GM18868 (cell line): ENCODE data around the gene TFF1.

Experiments
- ATAC-seq: cut with Tn5 transposase; IDR thresholded peaks from one replicate; pipeline ENCODE4 v1.9.1; 2021; ENCODE audit warnings: mild to moderate bottlenecking, moderate library complexity; ENCODE audit not compliant: unreplicated experiment

Gene TFF1

DNA sequence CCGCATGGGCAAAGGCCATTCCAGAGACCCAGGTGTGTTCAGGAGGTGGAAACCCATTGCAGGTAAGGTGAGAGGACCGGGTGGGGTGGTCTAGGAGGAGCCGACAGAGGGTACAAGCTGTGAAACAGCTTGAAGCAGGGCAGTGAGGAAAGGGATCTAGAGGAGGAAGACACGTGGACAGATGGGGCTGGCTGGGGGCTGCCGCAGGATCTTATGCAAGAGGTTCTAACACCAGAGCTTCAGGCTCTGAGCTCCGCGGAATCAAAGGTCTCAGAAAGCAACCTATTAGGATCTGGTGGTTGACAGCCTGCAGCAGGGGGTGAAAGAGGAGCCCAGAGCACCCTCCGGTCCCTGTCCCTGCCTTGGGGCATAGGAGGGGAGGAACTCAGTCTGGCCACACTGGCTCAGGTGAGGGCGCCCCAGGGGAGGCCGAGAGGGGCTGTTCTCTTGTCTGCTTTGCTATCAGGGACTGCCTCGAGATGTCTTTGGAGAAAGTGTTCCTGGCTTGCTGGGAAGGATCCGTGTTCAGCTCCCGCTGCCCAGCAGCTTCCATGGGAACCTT lies 1.9 kb downstream of the TFF1 start:
- no peak for ATAC-seq

DNA sequence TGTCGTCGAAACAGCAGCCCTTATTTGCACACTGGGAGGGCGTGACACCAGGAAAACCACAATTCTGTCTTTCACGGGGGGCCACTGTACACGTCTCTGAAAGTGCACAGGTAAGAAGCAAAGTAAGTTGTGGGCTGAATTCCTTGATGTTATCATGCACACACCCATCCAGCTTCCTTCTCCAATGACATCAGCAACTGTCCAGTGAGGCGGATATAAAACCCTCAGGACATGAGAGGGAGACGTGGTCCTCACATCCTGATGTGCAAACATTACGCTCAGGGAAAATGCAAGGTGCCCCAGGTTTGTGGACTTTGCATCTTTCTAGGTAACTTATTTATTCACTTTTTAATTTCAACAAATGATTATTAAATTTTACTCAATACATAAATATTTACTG lies 3.0 kb downstream of the TFF1 start:
- no peak for ATAC-seq

DNA sequence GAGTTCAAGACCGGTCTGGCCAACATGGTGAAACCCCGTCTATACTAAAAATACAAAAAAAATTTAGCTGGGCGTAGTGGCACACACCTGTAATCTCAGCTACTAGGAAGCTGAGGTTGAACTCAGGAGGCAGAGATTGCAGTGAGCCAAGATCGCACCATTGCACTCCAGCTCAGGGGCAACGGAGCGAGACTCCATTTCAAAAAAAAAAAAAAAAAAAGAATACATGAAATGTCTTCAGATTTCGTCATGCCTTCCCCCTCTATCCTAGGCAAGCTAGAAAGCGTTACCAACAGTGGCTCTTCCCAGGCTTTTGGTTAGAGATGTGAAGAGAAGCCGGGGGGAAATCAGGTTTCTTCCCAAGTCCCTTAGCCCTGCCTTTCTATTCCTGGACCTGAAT lies 3.6 kb downstream of the TFF1 start:
- ATAC-seq: no peak

DNA sequence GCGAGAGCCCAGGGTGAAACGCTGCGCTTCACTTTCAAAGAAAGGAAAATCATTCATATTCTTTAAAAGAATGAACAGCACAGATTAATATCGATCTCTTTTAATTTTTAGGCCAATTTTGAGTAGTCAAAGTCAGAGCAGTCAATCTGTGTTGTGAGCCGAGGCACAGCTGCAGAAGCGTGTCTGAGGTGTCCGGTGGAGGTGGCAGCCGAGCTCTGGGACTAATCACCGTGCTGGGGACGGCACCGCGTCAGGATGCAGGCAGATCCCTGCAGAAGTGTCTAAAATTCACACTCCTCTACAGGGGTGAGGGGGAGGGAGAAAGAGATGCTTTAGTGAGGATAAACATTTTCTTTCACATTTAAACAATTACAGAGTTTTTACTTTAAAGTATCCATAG lies 4.1 kb downstream of the TFF1 start:
- no peak for ATAC-seq

DNA sequence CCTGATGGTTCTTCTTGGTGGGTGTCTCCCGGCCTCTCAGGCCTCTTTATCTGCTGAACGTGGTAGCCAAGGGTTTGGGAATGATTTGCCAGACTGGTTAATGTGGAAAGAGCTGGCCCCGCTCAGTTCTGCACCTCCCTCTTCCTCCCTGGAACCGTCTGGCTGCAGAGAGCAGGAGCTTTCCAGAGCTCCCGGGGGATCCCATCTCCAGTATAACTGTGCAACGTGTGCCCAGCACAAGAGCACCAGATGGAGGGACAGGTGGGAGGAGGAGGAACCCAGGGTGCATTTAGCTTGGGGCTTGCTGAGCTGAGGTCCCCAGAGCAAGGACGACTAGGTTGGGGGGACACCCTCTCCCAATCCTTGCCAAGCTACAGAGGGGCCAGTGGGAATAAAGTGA lies 5.0 kb downstream of the TFF1 start:
- no peak for ATAC-seq

DNA sequence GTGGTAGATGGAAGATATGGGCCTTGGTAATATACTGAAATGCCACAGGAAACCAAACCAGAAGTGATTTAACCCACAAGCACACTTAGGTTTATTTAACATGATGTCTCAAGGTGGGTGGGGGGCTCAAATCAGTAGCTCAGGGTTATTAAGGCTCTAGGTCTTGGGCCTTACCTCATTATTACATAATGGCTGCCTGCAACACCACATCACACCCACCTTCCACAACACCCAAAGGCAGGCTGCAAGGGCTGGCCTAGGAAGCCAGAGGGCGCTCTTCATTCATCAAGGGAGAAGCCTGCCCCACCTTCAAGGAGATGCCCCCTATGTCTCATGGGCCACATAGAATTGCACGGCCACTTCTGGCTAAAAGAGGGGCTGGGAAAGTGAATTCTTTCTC lies 6.0 kb downstream of the TFF1 start:
- ATAC-seq: no peak

DNA sequence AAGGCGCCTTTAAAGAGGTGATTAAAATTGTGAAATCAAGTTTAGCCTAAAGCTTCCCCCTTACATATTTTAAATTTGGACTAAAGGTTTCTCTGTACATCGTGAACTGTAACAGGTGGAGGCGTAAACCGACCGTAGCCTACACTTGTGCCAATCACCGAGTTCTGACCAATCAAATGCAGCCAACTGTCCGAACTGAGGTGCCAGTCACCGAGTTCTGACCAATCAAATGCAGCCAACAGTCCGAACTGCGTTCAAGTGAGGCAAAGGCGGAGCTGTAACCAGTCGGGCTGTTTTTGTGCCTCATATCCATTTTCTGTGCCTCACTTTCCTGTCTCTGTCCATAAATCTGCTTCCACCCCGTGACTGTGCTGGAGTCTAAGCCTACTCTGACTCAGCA lies 7.4 kb downstream of the TFF1 start:
- no peak for ATAC-seq

DNA sequence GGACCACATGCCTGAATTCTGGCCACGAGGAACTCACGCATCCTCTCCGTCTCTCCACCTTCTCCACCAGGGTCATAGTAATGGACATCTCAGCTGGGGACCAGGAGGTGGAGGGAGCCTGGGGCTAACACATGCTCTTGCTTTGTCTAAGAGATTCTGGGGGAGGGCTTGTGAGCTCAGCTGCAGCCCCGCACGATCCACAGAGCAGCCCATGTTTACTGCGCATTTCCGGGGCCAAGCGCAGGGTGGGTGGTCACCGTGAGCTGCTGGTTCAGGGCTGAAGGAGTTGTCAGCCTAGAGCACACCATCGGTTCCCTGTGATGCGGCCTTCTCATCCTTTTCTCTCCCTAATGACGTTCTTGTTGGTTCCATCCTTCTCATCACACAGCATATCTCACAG lies 8.1 kb downstream of the TFF1 start:
- no peak for ATAC-seq

DNA sequence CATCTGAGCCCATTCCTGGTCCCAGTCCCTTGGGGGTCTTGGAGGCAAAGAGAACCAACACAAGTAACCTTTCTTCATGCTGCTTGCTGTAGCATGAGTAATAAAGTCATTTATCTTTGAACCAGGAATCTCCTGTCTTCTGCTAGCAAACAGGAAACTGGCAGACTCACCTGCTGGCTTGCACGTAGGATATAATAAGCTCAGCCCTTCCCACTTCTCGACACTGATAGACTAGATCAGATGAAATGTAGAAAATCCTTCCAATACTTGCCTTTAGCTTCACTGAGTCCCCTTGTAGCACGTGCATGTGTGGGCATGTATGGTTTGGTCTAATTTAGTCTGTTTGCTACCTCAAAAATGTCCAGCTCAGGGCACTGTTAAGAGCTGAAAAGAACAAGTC lies 9.0 kb downstream of the TFF1 start:
- no peak for ATAC-seq

DNA sequence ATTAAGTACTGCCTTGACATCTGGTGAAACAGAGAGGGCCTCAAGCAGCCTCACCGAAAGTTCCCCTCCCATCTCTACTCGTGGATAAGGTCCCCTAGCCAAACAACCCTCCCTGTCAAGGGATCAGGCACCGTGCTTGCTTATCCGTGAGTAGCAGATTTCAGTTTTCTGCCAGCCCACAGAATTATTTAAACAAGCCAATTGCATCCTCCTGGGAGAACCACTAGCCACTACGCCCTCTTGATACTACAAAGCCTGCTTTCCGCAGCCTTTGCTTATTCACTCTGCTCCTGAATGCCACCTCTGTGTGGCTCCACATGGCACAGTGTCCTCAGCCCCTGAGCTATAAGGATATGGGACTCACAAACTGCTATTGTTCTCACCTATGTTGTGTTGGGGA lies 9.7 kb downstream of the TFF1 start:
- ATAC-seq: no peak

DNA sequence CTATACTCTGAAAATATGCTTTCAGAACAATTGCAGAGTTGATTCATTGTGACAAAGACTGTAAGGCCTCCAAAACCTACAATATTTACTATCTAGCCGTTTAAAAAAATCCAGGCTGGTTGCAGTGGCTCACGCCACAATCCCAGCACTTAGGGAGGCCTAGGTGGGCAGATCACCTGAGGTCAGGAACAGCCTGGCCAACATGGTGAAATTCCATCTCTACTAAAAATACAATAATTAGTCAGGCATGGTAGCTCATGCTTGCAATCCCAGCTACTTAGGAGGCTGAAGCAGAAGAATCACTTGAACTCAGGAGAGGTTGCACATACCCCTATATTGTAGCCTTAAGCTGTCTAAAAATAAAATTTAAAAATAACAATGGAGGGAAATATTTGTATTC lies 10.3 kb downstream of the TFF1 start:
- no peak for ATAC-seq

DNA sequence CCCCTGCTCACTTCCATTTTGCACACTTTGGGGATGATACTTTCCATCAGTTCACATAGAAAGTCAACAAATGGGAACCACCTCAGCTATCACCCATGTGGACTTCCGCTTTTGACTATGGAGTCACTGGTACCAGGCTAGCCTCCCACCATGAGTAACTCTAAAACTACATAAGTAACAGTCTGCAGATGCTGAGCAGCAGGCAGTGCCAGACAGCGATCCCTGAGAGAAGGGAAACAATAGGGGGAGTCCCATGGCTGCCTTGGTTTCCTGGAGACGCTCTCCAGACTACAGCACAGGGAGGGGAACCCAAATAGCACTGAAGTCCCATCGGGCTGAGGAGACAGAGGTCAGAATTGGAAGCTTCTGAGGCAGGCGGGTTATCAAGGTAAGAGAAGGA lies 12.7 kb downstream of the TFF1 start:
- no peak for ATAC-seq

DNA sequence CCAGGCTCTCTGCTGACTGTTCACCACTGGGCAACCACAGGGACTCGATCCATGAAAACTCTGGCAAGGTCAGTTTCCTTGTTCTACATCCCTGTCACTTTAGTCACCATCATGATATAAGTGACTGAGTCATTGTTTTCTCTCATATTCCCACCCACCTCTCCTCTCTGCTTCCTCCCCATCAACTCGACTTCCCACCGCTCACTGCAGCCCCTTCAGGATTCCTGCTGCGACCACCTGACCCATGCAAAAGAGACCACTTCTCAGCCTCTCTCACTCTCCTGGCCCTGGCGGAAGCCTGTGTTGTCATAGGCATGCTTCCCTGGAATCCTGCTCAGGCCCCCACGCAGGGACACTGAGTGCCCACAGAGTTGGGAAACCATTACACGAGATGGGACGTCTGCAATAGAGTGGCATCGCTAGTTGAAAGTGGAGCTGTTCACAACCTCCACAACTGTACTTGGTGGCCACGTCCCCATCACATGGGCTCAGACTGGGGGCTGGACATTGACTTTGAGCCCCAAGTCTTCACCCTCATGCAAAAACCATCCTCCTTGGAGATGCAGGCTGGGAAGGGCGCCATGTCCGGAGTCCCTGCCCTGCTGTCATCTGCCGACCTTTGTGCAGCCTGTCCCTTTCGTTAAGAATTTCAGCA lies 13.8 kb downstream of the TFF1 start:
- no peak for ATAC-seq

DNA sequence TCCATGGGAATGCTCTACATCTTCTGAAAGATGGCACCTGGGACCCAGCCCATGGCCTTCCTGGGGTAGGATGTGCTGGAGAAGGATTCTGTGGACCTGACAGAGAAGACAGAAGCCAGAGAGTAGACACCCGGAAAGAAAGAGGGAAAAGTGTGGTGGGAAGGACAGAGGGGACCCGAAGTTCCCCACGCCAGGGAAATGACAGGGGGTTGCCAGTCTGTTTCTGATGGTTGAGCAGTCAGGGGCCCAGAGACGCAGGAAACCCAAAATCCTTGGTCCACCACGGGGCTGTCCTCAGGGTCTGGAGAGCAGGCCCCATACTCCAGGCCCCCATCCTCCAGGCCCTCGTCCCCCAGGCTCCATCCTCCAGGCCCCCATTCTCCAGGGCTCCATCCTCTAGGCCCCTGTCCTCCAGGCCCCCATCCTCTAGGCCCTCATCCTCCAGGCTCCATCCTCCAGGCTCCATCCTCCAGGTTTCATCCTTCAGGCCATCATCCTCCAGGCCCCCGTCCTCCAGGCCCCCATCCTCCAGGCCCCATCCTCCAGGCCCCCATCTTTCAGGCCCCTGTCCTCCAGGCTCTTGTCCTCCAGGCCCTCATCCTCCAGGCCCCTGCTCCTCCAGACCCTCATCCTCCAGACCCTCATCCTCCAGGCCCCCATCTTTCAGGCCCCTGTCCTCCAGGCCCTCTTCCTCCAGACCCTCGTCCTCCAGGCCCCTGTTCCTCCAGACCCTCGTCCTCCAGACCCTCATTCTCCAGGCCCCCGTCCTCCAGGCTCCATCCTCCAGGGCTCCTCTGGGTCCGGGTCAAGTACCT lies 14.5 kb downstream of the TFF1 start:
- no peak for ATAC-seq

DNA sequence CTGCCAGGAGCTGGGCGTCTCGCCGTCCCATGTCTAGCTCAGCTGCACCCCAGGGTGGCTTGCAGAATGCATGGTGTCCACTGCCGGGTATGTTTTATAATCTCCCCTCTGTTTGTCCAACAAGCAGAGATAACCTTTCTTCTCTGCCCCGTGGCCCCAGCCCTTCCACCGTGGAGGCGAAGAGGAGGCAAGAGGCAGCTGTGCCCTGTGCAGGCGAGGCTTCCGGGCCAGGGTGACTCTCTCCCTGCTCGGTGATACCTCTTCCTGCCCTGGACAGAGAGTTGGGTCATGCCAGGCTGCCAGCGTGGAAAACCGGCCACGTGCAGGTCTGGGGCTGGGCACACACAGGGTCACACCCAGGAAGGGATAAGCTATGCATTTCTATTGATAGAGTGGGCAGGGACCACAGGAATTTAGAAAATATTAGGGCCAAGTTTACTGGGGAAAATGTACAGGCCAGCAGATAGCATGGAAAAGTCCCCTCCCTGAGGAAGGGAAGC lies 15.4 kb downstream of the TFF1 start, which contains the start of gene TFF2:
Gene TFF2 (minus strand): TSS at position 68 of the 500 bp plus-strand sequence. CDS start 37 bp downstream, at position 31.
- no peak for ATAC-seq

DNA sequence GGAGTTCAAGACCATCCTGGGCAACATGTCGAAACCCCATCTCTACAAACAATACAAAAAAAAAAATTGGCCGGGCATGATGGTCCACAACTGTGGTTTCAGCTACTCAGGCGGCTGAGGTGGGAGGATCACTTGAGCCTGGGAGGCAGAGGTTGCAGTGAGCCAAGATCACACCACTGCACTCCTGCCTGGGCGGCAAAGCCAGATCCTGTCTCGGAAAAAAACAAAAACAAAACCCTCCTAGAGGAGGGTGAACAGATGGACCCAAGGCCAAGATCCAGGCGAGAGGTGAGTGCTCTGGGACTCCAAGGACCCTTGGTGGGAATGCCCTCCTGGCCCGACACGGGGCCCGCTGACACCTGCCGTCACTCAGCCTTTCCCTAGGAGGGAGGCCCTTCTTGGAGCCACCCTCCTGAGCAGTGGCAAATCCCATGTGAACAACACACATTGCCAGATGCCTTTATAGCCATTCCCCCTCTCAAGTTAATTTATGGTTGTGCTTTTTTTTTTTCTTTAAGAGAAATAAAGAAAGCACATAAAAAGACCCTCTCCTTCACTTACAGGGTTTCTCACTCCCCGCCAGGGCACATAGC lies 15.9 kb downstream of the TFF1 start:
- no peak for ATAC-seq

DNA sequence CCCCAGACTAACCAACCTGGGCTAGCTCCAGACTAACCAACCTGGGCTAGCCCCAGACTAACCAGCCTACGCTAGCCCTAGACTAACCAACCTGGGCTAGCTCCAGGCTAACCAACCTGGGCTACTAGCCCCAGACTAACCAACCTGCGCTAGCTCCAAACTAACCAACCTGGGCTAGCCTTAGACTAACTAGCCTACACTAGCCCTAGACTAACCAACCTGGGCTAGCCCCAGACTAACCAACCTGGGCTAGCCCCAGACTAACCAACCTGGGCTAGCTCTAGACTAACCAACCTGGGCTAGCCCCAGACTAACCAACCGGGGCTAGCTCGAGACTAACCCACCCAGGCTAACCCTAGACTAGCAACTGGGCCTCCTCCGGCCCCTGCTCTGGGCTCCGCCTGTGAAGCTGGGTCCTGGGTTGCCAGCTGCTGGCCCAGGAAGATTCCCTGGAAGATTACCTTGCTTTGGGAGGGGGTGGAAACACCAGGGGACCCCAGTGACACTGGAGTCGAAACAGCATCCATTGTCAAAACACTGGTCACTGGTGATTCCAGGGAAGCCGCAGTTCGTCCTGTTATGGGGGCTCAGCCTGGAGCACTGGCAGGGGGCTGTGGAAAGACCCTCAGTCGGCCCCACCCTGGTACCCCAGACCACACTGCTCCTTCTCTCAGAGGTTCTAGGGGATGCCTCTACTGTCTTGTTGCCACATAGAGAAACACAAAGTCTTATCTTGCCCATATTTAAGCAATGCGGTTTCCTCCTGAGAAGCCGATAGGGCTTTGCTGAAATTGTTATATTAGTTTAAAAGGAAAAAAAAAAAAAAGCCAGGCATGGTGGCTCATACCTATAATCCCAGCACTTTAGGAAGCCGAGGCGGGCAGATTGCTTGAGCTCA lies 16.7 kb downstream of the TFF1 start:
- no peak for ATAC-seq

DNA sequence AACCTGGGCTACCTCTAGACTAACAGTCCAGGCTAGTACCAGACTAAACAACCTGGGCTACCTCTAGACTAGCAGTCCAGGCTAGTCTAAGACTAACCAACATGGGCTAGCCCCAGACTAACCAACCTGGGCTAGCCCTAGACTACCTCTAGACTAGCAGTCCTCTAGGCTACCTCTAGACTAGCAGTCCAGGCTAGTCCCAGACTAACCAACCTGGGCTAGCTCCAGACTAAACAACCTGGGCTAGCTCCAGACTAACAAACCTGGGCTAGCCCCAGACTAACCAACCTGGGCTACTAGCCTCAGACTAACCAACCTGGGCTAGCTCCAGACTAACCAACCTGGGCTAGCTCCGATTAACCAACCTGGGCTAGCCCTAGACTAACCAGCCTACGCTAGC lies 17.6 kb downstream of the TFF1 start:
- no peak for ATAC-seq

DNA sequence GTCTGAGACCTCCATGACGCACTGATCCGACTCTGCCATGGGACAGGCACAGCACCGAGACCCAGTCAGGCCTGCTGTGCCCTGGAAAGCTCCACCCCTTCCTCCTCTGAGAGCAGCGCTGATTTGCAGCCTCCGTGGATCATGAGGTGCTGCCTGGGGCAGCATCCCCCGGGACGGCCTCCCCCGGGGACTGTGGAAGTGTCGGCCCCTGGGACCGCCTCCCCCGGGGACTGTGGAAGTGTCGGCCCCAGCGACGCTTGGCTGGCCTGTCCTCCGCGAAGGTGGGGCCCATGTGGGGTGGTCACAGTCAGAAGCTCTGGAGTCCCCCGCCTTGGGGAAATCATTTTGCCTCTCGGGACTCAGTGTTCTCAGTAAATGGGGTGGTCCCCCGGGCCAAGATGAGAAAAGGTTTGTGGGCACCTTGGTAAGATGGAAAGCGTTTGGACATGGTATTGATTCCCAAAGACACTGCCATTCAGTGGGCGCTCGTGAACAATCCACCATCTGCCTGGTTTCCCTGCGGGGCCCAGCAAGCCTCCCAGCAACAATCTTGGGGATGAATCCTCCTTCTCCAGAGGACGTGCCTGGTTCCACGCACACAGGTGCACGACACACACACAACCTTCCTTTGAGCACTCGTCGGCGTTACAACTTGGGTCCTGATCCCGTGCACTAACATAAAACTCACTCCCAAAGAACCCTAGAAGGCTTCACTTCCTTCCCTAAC lies 18.6 kb downstream of the TFF1 start:
- ATAC-seq: no peak
